Fibroblast of skin of back (primary cell): ENCODE results near the gene GRK5.
"Not testable (repeated sequence)": the region's sequence is repeated elsewhere in the genome, so short reads cannot be mapped to it uniquely, and the experiment has no call there.

Source experiments
- DNase-seq: peaks from one replicate; pipeline ENCODE4 v3.0.0-alpha.2; 2013

GRK5 gene

DNA sequence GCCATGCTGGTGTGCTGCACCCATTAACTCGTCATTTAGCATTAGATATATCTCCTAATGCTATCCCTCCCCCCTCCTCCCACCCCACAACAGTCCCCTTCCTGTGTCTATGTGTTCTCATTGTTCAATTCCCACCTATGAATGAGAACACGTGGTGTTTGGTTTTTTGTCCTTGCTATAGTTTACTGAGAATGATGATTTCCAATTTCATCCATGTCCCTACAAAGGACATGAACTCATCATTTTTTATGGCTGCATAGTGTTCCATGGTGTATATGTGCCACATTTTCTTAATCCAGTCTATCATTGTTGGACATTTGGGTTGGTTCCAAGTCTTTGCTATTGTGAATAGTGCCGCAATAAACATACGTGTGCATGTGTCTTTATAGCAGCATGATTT is 68.8 kb downstream of the GRK5 start:
- DNase-seq = not testable (repeated sequence)

DNA sequence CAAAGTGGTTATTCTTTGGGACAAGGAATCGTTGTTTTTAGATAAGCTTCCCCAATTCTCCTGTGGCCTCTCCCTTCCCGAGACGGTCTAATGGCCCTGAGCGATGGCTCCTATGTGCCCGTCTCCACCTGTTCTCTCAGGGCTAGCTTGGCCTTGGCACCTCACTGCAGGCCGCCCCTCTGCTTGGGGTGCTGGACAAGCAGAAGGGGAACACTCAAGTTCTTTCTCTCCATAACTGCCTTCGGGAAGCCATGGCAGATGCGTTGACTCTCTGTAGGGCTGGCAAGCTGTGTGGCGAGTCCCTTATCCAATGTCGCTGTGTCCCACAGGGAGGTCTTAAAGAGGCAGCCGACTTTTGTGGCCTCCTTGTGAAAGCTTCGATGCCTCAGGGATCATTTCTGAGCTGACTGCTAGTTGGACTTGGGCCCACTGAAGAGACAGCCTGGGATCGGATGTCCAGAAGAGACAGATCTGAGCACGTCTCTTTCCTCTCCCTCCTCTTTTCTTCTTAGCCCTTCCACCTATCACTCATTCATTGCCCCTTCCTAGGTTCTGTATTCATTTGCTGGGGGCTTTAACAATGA is 70.8 kb downstream of the GRK5 start:
- no peak for DNase-seq

DNA sequence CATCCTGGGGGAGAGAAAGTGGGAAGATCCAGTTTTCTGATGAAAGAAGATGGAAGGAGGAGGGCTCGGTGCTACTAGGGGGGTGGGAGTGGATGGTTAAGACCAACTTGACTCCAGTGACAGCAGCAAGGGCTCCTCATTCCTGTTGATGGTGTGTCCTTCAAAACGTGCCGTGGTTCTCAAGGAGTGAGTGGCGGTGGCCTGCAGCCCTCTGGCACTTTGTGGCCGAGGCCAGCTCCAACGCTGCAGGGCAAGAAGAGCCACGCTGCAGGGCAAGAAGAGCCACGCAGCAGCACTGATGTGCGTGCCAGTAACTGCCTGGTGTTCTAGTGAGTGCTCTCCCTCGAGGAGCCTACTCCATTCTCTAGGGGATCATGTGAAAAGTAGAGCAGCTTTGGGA is 72.1 kb downstream of the GRK5 start:
- DNase-seq = no peak

DNA sequence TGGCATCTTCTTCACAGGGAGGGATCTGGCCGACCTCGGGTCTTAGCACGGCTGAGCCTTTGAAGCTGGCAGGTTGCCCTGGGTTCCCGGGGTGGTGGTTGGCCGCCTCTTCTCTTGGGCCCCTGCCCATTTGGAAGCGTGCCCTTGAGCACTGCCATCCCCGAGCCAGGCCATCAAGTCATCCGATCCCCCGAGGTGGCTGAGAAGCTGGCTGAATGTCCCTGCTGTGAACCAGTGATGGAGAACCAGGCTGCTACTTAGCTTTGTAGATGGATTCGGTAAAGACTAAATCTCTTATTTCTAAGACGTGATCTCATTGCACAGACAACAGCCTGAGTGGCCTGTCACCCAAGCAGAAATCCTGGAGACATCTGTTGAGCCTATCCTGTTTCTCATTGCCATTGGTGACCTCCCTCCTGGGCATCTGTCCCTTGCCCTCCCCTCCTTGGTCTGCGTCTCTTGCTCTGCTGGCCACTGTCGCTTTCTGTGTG is 74.3 kb downstream of the GRK5 start:
- DNase-seq = peak; percentile 68

DNA sequence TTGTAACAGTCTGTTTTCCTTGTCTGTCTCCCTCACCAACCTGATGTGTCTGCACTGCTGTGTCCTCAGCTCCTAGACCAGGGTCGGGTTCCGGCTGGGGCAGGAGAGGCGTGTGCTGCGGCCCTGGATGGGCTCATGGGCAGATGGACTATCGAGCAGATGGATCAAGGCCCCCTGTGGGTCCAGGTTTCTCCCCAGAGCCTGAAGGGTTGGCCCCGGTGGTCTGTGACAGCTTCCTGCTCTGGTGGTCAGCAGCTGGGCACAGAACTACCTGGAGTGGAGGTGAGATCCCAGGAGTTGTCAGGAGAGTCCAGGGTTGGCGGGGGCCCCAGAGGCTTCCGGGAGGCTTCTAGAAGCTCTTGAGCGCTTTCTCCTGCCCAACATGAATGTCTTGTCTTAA is 75.1 kb downstream of the GRK5 start:
- no peak for DNase-seq

DNA sequence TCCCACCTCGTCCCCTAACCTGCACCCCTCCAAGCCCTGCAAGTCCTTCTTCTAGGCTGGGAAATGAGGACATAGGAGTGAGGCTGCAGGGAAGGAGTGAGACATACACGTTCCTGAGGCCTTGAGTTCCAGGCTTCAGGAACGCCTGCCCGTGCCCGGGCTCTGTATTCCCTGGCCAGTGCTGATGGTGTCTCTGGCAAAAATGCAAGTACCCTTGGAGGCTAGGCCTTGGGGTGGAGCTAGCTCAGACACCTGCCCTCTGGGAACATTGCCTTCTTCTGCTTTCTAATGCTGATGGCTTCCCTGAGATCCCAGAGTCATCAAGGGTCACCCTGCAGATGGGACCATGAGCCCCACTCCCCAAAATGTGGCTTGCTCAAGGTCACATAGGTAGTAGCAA is 76.0 kb downstream of the GRK5 start:
- DNase-seq = no peak

DNA sequence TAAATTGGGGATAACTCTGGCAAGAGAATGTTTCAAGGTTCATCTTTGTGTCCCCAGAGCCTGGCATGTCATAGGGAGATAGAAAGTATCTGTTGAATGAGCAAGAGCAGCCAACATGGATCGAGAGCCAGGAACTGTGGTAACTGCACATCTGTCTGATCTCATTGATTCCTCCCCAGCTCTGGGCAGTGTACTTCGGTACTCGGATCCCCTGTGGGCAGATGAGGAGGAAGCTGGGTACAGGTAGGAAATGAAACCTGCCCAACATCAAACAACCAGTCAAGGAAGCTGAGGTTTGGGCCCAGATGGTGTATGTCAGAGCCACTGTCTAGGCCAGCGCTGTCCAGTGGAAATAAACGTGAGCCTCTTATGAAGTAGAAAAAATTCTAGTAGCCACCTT is 76.4 kb downstream of the GRK5 start:
- DNase-seq = no peak

DNA sequence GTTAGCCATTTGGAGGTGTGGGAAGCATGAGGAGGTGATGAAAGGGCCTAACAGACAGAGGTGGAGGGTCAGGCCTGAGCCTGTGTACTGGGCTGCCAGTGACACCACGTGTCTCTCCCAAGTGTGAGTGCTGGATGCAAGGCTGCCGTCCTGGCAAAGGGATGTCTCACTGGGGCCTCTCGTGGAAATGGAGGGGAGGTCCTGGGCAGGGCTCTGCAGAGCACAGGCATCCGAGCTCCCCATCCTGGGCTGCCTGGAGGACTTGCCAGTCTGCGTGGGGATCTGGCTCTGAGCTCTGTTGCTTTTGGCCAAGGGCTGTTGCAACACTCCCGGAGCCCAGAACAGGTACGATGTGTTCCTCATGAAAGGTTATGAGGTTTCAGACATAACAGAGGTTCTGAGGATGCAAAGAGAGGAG is 77.3 kb downstream of the GRK5 start:
- no peak for DNase-seq

DNA sequence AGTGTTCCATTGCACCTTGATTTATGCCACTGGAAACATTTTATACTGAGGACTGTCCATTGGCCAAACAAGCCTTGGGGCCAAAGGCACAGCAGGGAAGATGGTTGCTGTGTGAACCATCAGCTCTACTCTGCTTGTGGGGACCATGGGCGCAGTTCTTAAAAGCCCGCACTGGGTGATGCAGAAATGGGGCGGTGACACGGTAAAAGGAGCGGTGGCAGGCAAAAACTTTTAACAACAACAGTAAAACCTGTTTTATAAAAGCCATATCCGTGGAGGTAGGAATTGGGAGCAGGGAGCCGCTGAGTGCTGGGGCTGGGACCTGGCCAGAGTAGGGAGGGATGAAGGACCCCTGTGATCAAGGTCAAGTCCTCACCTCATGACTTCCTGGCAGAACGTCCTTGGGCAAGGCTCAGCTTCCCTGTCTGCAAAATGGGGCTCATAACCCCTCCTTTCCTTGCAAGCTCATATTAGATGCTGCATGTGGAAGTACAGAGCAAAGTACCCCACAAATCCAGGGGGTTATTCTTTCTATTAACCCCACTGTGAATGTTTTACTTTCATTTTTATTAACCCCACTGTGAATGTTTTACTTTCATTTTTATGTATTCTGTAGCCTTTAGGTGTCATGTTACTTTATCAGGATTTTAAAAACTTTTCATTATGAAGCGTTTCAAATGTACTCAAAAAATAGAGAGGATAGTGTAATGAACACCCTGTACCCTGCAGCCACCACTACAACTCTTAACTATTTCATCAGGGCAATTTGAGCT is 78.3 kb downstream of the GRK5 start:
- DNase-seq = no peak

DNA sequence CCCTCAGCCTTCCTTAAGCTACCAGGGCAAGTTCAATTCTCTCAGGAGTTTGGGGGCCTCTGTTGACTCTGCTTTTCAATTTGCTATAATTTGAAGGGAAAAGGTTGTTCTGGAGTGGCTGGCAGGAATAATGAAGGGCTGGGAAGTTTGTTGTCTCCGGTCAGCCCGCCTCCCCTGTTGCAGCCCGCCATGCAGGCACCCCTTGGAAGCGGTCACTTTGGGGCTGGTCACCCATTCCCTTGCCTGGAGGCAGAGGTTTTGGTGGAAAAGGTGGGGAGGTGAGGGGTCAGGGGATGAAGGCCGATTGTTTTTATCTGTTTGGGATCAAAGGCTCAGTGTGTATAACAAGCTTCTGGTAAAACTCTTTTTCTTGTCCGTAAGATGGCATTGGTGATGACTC is 79.1 kb downstream of the GRK5 start:
- DNase-seq = no peak

DNA sequence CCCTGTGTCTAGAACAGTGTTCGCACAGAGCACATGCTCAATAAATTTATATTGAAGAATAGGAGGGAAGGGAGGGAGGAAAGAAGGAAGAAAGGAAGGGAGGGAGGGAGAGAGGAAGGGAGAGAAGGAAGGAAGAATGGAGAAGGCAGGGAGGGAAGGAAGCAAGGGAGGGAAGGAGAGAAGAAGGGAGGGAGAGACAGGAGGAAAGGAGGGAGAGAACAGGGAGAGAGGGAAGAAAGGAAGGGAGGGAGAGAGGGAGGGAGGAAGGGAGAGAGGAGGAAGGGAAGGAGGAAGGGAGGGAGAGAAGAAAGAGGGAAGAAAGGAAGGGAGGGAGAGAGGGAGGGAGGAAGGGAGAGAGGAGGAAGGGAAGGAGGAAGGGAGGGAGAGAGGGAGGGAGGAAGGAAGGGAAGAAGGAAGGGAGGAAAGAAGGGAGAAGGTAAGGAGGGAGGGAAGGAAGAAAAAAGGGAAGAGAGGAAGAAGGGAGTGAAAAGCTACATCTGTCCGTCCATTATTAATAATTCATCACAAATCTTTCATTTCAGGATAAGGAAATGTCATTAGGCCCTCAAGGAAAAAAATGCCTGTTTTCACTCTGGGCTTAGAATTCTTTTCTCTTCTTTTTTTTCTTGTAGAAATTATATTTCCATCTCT is 79.7 kb downstream of the GRK5 start:
- DNase-seq = no peak

DNA sequence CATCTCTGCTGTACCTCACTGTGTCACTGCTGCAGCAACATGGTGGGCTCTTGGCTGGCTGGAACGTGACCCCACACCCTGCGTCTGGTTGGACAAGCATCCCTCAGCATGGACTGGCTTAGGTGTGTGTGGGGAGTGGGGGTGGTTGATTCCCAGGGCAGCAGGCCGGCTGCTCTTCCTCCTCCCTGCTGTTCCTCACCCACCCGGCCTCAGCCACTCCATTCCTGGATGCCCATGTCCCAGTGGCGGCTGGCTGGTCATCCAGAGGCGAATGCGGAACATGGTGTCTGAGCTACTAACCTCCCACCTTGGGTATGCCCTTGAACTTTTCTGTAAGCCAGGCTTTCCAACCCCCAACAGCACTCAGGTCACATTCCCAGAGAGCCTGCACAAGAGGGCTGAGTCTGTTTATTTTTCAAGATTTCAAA is 81.2 kb downstream of the GRK5 start:
- DNase-seq = no peak

DNA sequence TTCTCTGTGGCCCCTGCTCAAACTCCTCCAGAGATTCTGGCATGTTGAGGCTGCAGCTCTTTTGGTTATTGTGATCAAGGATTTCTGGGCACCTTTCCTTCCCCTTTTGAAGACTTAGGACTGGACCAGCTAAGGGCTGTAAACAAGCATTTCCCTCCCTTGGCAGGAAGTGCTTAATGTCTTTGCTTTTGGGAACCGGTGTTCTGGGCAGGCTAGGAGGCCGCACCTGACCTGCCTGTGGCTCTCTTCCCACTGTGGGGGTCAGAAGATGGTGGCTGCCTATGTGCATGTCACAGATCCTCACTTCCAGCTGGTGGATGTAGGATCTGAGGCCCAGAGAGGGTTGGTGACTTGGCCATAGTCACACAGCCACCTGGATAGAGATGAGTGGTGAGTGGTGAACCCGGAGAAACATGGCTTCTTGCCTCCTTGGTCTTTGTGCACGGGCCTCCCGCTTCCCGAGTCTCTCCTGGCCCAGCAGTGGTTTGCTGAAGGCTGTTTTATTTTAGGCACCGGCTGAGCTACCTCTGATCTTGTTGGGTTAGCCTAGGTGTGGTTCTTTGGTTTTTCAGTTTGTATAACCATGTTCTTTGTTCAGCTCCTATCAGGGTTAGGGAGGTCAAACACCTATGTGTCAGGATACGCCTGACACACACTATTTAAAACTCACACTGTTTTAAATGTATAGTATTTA is 82.0 kb downstream of the GRK5 start:
- no peak for DNase-seq

DNA sequence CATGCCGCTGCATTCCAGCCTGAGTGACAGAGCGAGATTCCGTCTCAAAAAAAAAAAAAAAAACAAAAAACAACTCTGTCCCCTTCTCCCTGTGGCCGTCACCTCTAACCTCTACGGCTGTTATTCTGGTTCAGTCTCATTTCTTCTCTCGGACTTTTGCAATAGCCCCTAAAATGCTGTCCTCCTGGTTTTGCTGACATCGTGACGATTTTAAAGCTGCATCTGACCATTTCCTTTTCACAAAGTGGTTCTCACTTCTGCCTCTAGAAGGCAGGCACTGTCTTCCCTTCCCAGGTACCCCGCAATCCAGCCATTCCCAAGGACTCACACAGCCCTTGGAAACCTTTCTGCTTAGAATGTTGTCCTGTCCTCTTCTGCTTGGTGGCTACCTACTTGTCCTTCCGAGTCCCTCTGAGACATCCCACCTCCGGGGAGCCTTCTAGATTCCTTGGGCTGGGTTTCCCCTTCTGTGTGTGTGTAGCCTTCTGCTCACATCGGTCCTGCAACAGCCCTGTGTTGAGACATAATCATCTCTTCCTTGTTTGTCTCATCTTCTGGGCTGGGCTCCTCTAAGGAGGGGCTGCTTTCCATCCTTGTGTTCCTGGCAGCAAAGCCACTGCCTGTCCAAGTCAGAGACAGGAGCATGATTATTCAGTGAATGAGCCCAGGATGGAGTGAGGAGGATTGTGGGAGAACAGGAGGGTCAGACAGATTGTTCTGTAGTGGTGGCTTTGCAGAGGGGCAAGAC is 83.1 kb downstream of the GRK5 start:
- no peak for DNase-seq

DNA sequence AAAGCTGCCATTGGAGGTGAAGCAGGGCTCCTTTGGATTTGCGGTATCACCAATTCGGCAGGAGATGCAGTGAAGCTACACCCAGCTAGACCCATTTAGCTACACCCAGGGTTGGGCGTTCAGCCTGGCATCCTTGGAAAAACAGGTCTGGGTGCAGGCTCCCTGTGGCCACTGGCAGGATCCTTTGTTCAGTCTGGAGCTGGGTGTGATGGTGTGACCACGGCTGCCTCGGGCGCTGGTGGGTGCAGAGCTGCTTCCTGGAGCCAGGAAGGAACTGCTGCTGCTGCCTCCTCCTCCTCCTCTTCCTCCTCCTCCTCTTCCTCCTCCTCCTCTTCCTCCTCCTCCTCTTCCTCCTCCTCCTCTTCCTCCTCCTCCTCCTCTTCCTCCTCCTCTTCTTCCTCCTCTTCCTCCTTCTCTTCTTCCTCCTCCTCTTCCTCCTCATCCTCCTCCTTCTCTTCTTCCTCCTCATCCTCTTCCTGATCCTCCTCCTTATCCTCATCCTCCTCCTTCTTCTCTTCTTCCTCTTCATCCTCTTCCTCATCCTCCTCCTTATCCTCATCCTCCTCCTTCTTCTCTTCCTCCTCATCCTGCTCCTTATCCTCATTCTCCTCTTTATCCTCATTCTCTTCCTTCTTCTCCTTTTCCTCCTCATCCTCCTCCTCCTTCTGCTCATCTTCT is 84.0 kb downstream of the GRK5 start:
- DNase-seq = no peak

DNA sequence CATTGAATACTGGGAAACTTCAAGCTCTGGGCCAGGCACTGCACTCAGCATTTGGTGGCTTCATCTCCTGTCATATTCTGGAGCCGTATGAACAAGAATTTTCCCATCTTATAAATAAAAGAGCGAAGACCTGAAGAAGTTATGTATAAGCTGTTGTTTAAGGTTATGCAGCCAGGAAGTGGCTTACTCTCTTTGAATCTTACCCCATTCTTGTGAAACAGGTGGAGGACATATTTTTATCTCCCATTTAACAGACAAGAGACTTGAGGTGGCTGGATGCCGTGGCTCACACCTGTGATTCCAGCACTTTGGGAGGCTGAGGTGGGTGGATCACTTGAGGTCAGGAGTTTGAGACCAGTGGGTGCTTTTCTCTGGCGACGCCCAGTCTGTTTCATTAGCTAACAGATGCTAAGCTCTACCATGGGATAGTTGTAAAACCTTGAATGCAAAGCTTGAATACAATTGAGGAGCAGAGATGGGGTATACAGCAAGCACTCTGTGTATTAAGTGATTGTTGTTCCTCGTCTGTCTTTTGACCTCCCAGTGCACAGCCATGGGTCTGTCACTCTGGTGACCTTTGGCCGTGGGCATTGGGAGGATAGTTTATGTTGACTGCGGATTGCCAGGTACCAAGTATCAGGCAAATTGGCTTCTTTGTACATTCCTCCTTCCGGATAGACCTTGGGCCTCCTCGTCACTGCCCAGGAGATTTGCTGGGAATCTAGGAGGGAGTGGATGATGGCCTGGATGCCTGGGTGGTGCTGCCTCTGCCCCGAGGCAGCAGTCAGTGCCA is 85.8 kb downstream of the GRK5 start:
- DNase-seq = no peak

DNA sequence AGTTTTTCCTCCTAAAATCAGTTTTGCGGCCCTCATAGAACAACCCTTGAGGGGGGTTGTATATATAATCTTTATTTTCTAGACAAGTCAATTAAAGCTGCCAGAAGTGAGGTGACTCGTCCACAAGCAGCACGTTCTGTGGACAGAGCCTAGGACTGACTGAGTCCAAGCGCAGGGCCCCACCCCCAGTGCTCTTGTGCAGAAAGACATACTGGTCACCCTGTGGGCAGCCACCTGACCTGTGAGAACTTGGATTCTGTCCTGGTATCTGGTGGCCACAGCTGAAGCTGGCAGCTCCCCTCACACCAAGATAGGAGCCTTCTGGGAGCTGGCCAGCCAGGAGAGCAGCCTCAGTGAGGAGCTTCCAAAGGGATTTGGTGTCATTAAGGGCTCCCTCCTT is 89.3 kb downstream of the GRK5 start:
- DNase-seq = peak; percentile 24

DNA sequence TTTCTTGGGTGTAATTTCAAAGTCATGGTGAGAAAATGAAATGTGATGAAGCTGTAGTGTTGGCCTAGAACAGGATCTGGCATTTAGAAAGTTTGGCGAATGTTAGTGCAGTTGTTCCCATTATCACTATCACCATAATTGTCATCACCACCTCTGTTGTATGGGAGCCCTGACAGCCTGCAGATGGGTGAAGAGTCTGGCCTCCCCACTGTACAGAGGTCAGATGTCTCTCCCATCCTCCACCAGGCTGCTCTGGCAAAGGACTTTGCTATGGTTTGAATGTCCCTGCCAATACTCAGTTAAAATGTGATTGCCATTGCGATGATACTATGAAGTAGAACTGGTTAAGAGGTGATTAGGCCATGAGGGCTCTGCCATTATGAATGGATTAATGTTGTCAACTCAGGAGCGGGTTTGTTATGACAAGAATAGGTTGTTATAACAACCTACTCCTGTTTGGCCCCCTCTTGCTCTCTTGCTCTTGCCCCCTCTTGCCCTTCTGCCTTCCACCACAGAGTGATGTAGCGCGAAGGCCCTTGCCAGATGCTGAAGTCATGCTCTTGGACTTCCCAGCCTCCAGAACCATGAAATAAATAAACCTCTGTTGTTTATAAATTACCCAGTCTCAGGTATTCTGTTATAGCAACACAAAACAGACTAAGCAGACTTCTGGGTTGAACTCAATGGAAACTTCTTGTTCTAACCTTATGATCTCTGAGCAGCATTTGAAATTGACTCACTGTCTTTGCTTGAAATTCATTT is 90.0 kb downstream of the GRK5 start:
- DNase-seq = no peak

DNA sequence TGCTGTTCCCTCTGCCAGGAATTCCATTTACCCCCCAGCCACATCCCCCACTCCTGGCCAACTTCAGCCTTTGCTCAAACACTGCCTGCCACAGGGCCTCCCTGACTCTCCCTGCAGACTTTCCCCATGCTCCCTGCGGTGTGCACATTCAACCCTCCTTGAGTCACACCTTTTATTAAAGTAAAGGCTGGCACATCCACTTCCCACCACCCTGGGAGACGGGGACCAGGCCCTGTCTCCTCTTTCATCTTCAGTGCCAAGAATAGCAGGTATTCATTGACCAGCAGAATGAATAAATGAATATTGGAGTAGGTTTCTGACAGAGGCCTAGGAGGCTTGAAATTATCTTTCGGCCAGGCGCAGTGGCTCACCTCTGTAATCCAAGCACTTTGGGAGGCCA is 91.4 kb downstream of the GRK5 start:
- no peak for DNase-seq

DNA sequence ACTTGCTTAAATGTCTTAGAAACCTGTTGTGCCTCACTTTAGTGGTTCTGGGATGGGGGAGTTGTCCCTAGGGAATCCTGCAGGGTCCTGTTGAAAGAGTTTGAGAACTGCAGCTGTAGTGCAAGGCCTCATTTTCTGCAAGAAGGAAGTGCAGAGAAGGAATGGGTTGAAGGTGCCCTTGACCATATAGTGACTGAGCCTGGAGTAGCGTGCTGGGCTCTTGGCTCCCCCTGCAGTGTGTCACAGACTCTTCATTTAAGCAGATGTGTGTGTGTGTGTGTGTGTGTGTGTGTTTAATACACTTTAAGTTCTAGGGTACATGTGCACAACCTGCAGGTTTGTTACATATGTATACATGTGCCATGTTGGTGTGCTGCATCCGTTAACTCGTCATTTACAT is 92.2 kb downstream of the GRK5 start:
- no peak for DNase-seq
